Mesendoderm (in vitro differentiated cells): ENCODE results near the gene MRPL33.
"Not testable (repeated sequence)": the region's sequence is repeated elsewhere in the genome, so short reads cannot be mapped to it uniquely, and the experiment has no call there.

ENCODE experiments used
- DNase-seq: peaks from one replicate; pipeline ENCODE4 v3.0.0; 2013
- H2AK5ac ChIP-seq: 2 replicates; pipeline ENCODE4 v1.6.1; 2013; ENCODE audit warnings: low read length, inconsistent platforms
- H2BK120ac ChIP-seq: 2 replicates; pipeline ENCODE4 v1.6.1; 2013; ENCODE audit warnings: low read depth, mild to moderate bottlenecking, low read length, moderate library complexity, mixed read lengths
- H2BK15ac ChIP-seq: replicated peaks from 2 replicates; pipeline ENCODE4 v1.6.1; 2013; ENCODE audit warnings: low read depth, mild to moderate bottlenecking, moderate library complexity
- H2BK5ac ChIP-seq: 2 replicates; pipeline ENCODE4 v1.6.1; 2013; ENCODE audit warnings: low read length, inconsistent platforms
- H3K18ac ChIP-seq: 2 replicates; pipeline ENCODE4 v1.6.1; 2013; ENCODE audit warnings: mild to moderate bottlenecking, low read length, mixed read lengths
- H3K23ac ChIP-seq: one replicate; pipeline ENCODE4 v1.6.1; 2013; ENCODE audit warnings: low read length
- H3K27ac ChIP-seq: 2 replicates; pipeline ENCODE4 v1.5.1; 2013; ENCODE audit warnings: low read depth, mild to moderate bottlenecking, inconsistent platforms, low read length, moderate library complexity
- H3K27me3 ChIP-seq: 2 replicates; pipeline ENCODE4 v1.6.1; 2013; ENCODE audit warnings: low read length, control low read depth, mild to moderate bottlenecking, inconsistent platforms; ENCODE audit not compliant: insufficient read depth, poor library complexity
- H3K36me3 ChIP-seq: 2 replicates; pipeline ENCODE4 v1.6.1; 2013; ENCODE audit warnings: low read length, inconsistent platforms; ENCODE audit not compliant: control insufficient read depth, insufficient read depth
- H3K4ac ChIP-seq: one replicate; pipeline ENCODE4 v1.6.1; 2013; ENCODE audit warnings: low read depth, mild to moderate bottlenecking, low read length, moderate library complexity
- H3K4me1 ChIP-seq: 2 replicates; pipeline ENCODE4 v1.6.1; 2013; ENCODE audit warnings: low read depth, low read length, inconsistent platforms; ENCODE audit not compliant: control insufficient read depth
- H3K4me2 ChIP-seq: 2 replicates; pipeline ENCODE4 v1.6.1; 2013; ENCODE audit warnings: low read length
- H3K4me3 ChIP-seq: 2 replicates; pipeline ENCODE4 v1.5.1; 2013; ENCODE audit warnings: mild to moderate bottlenecking, low read length
- H3K56ac ChIP-seq: one replicate; pipeline ENCODE4 v1.6.1; 2013; ENCODE audit warnings: low read length
- H3K79me1 ChIP-seq: 2 replicates; pipeline ENCODE4 v1.6.1; 2013; ENCODE audit warnings: low read length, inconsistent platforms
- H3K79me2 ChIP-seq: 2 replicates; pipeline ENCODE4 v1.6.1; 2013; ENCODE audit warnings: mild to moderate bottlenecking, low read length; ENCODE audit not compliant: control insufficient read depth, insufficient read depth
- H3K9ac ChIP-seq: 2 replicates; pipeline ENCODE4 v1.6.1; 2013; ENCODE audit warnings: low read length, inconsistent platforms
- H4K5ac ChIP-seq: one replicate; pipeline ENCODE4 v1.6.1; 2013; ENCODE audit warnings: low read length
- H4K8ac ChIP-seq: one replicate; pipeline ENCODE4 v1.6.1; 2013; ENCODE audit warnings: low read depth, mild to moderate bottlenecking, control low read depth, low read length, moderate library complexity
- WGBS: extraction: QIAGEN DNeasy Blood & Tissue Kit; methylation state at CpG from one replicate; pipeline ENCODE4 v1.1.7; 2013; ENCODE audit warnings: low lambda C conversion rate, missing lambda C conversion rate; ENCODE audit not compliant: insufficient coverage; ENCODE audit errors: extremely low coverage; 5-methylcytosine and 5-hydroxymethylcytosine counted together

MRPL33 gene

GRCh38 chr2:27763907-27764267, 7.6 kb upstream of the MRPL33 start:
- DNase-seq, result no peak
- Histone ChIP-seq H3K27ac (no peak overlapping the region), H3K79me2 (no peaks in the 10 kb centered on the region), H2BK5ac (no peak overlapping the region), H4K5ac (no peak overlapping the region), H2AK5ac (no peak overlapping the region), H3K9ac (no peak overlapping the region), H3K4me2 (no peak overlapping the region), H3K79me1 (no peaks in the 10 kb centered on the region), H3K4ac (no peak overlapping the region), H4K8ac (no peak overlapping the region), H3K18ac (no peak overlapping the region), H3K56ac (no peak overlapping the region), H2BK120ac (no peak overlapping the region), H3K4me3 (no peak overlapping the region), H3K36me3 (no peaks in the 10 kb centered on the region), H3K4me1 (no peaks in the 10 kb centered on the region), H3K23ac (no peak overlapping the region), H2BK15ac (no peak overlapping the region), H3K27me3 (no peaks in the 10 kb centered on the region)
- no CpG with 5 or more reads among the region's 7 CpGs for WGBS

GRCh38 chr2:27764526-27764925, 7.0 kb upstream of the MRPL33 start:
- H3K4ac ChIP-seq, DNase-seq, H3K36me3 ChIP-seq, H3K4me1 ChIP-seq, H4K5ac ChIP-seq, H4K8ac ChIP-seq, H3K27ac ChIP-seq, H3K56ac ChIP-seq, H2BK15ac ChIP-seq, H2AK5ac ChIP-seq, H3K79me1 ChIP-seq, H3K9ac ChIP-seq, H3K4me3 ChIP-seq, H3K4me2 ChIP-seq, H2BK120ac ChIP-seq, H3K27me3 ChIP-seq, H3K23ac ChIP-seq, H2BK5ac ChIP-seq, H3K18ac ChIP-seq, H3K79me2 ChIP-seq: not testable (repeated sequence)
- WGBS, result no CpG with 5 or more reads among the region's 3 CpGs

GRCh38 chr2:27765621-27766286, 5.8 kb upstream of the MRPL33 start:
- Histone ChIP-seq H2BK15ac (no peak overlapping the region), H3K56ac (no peak overlapping the region), H4K5ac (no peak overlapping the region), H2BK120ac (no peak overlapping the region), H3K4me2 (no peak overlapping the region), H3K27me3 (no peaks in the 10 kb centered on the region), H3K27ac (no peak overlapping the region), H3K4me1 (no peaks in the 10 kb centered on the region), H2AK5ac (no peak overlapping the region), H3K79me2 (no peaks in the 10 kb centered on the region), H3K18ac (no peak overlapping the region), H4K8ac (no peak overlapping the region), H3K79me1 (no peaks in the 10 kb centered on the region), H3K4me3 (no peak overlapping the region), H3K9ac (no peak overlapping the region), H2BK5ac (no peak overlapping the region), H3K4ac (no peak overlapping the region), H3K36me3 (no peaks in the 10 kb centered on the region), H3K23ac (no peak overlapping the region)
- WGBS, result no CpG with 5 or more reads among the region's 29 CpGs
- DNase-seq, result no peak

- no peak overlapping the region for H3K23ac ChIP-seq
Measured at GRCh38 chr2:27766287-27766661, 5.2 kb upstream of the MRPL33 start.

GRCh38 chr2:27771202-27771547, 344 bp upstream of the MRPL33 start:
- Histone ChIP-seq H2BK120ac (no peak overlapping the region), H3K4me2 (peak overlapping the region; percentile 89), H3K79me1 (peaks cover 8% of the 10 kb centered on the region), H4K5ac (no peak overlapping the region), H3K18ac (no peak overlapping the region), H3K27ac (peak overlapping the region; percentile 8), H3K23ac (no peak overlapping the region), H2AK5ac (no peak overlapping the region), H3K36me3 (no peaks in the 10 kb centered on the region), H3K4me3 (peak overlapping the region; percentile 50), H2BK15ac (no peak overlapping the region), H2BK5ac (no peak overlapping the region), H4K8ac (peak overlapping the region; percentile 28), H3K79me2 (peaks cover 30% of the 10 kb centered on the region), H3K4ac (peak overlapping the region; percentile 24), H3K56ac (peak overlapping the region; percentile 87), H3K27me3 (no peaks in the 10 kb centered on the region), H3K9ac (peak overlapping the region; percentile 75), H3K4me1 (peaks cover 3% of the 10 kb centered on the region)
- DNase-seq, result no peak
- no CpG with 5 or more reads among the region's 13 CpGs for WGBS

More at GRCh38 chr2:27766287-27766661, 5.2 kb upstream of the MRPL33 start:
- no peak overlapping the region for H2BK120ac ChIP-seq
- H4K8ac ChIP-seq, result no peak overlapping the region
- no peaks in the 10 kb centered on the region for H3K79me2 ChIP-seq
- no peak overlapping the region for H3K27ac ChIP-seq
- WGBS, result no CpG with 5 or more reads among the region's 2 CpGs
- H3K18ac ChIP-seq, result no peak overlapping the region
- no peaks in the 10 kb centered on the region for H3K36me3 ChIP-seq
- no peak overlapping the region for H3K4me3 ChIP-seq
- no peak overlapping the region for H2AK5ac ChIP-seq
- no peak overlapping the region for H3K56ac ChIP-seq
- H3K79me1 ChIP-seq, result no peaks in the 10 kb centered on the region
- no peaks in the 10 kb centered on the region for H3K27me3 ChIP-seq
- no peaks in the 10 kb centered on the region for H3K4me1 ChIP-seq
- DNase-seq, result no peak
- H2BK5ac ChIP-seq, result no peak overlapping the region
- H3K4me2 ChIP-seq, result no peak overlapping the region
- no peak overlapping the region for H2BK15ac ChIP-seq
- H4K5ac ChIP-seq, result no peak overlapping the region
- no peak overlapping the region for H3K9ac ChIP-seq
- H3K4ac ChIP-seq, result no peak overlapping the region

GRCh38 chr2:27772804-27773203, 1.3 kb downstream of the MRPL33 start:
- H3K23ac ChIP-seq, result no peak overlapping the region
- DNase-seq, result no peak
- H3K4me2 ChIP-seq, result peak overlapping the region; percentile 2
- H3K18ac ChIP-seq, result no peak overlapping the region
- H2BK120ac ChIP-seq, result no peak overlapping the region
- no peak overlapping the region for H2BK5ac ChIP-seq
- H3K4me3 ChIP-seq, result no peak overlapping the region
- H2BK15ac ChIP-seq, result no peak overlapping the region
- H3K56ac ChIP-seq, result no peak overlapping the region
- WGBS, result no CpG with 5 or more reads among the region's 2 CpGs
- peaks cover 3% of the 10 kb centered on the region for H3K4me1 ChIP-seq
- no peaks in the 10 kb centered on the region for H3K36me3 ChIP-seq
- no peak overlapping the region for H3K27ac ChIP-seq
- no peaks in the 10 kb centered on the region for H3K27me3 ChIP-seq
- H3K79me1 ChIP-seq, result peaks cover 10% of the 10 kb centered on the region
- H2AK5ac ChIP-seq, result no peak overlapping the region
- H3K79me2 ChIP-seq, result peaks cover 38% of the 10 kb centered on the region
- H3K9ac ChIP-seq, result peak overlapping the region; percentile 14
- no peak overlapping the region for H4K5ac ChIP-seq
- H4K8ac ChIP-seq, result no peak overlapping the region
- H3K4ac ChIP-seq, result no peak overlapping the region
